D721Med (cell line): ENCODE results near the gene PEMT.

Experiments
- DNase-seq: peaks from one replicate; pipeline ENCODE4 v3.0.0; 2011; ENCODE audit warnings: low spot score; ENCODE audit not compliant: insufficient read length
- FAIRE-seq: peaks from 2 replicates; lab custom pipeline; 2011; peaks lifted over from hg19 to GRCh38; lab: Jason Lieb, UNC
- CTCF ChIP-seq: IDR thresholded peaks from 2 replicates; pipeline ENCODE4 v1.5.1; 2012; ENCODE audit warnings: mild to moderate bottlenecking, control low read depth; ENCODE audit not compliant: insufficient read depth; ENCODE audit errors: missing control alignments

PEMT gene

DNA sequence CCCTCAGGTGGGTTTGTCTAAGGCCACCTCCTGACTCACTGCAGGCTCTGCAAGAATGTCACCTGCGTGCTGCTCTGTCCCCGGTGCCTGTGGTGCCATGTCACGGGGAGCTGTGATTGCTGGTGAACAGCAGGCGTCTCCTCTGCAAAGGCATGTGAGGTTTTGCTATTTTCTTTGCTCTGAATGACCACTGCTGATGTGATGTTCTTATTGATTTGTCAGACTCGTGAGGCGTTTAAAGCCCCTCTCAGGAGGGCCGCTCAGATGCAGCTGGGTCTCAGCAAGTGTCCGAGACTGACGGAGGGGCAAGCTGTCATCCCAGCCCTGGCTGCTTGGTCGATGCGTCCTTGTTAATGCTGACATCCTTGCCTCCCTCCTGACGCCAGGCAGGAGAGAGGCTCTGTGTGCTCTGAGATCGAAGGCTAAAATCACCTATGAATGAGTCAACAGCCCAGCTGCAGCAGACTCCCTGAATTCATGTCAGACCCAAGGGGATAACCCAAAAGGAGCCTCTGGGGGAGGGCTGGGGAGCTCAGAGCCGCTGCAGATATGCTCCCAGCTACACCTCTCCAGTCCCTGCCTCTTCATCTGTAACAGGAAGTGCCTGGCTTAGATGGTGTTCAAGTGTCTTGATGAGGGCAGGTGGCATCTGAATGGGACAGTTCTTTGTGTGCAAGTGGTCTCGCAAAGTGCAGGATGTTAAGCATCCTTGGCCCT lies 11.8 kb upstream of the PEMT start:
- no peak for TF ChIP-seq CTCF
- no peak for DNase-seq
- FAIRE-seq = no peak

GRCh38 chr17:17599965-17600364 lies 8.5 kb upstream of the PEMT start:
- DNase-seq (no peak), FAIRE-seq (no peak)
- no peak for TF ChIP-seq CTCF

- no peak for TF ChIP-seq CTCF
- no peak for FAIRE-seq
- no peak for DNase-seq
Observed at GRCh38 chr17:17598003-17598402, 6.5 kb upstream of the PEMT start.

DNA sequence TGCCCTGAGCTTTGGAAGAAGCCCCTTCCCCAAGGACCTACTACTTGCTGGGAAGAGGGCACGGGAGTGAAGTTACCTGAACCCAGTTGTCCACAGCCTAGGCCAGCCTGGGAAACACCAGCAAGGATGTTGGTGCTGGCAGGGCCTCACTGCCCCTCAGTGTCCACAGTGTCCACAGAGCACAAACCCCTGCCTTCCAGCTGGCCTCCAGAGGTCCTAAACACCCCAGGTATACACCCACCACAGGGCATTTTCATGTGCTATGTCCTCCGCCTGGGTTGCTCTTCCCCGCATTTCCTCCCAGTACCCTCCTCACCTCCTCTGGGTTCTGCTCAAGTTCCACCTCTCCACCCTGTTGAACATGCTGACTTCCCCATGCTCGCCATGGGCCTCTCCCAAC lies 4.2 kb upstream of the PEMT start:
- FAIRE-seq = no peak
- no peak for DNase-seq
- TF ChIP-seq CTCF = no peak

DNA sequence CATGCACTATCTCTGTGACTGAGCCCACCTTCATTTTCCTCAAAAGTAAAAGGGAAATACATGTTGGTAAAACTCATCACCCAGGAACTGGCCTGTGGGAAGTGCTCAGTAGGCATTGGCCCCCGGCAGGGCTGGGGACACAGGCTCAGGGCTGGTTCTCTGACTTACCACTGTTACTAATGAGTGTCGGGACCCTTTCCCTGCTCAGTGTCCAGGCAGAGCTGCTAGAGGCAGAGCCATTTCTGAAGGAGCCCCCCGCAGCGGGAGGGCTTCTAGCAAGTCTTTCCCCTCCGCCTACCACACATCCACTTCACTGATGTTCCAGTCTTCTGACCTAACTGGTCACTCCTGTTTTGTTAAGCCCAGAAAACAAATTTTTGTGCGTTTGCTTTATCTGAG lies 1.7 kb upstream of the PEMT start:
- FAIRE-seq = no peak
- no peak for TF ChIP-seq CTCF

DNA sequence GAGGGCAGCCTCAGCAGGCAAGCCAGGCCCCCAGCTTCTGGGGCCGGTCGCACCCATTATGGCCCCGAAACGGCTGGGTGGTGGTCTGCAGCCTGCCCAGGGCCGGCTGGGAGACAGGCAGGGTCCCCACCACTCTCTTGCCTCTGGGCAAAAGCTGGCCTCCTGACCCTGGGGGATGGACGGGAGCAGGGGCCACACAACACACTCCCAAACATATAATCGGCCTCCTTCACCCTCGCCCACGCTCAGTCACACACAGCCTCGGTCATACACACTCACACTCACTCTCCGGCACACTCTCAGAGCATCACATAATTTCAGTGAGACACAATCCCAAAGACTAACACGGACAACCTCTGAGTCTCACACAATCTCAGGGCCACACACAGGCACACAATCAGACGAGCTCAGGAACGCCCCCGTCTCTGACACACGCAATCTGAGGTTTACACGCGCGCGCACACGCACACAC lies 589 bp downstream of the PEMT start:
- FAIRE-seq = no peak
- TF ChIP-seq CTCF = no peak
- no peak for DNase-seq

More for the DNA sequence above, 1.7 kb upstream of the PEMT start:
- DNase-seq = no peak

GRCh38 chr17:17590141-17590751 lies 1.3 kb downstream of the PEMT start:
- FAIRE-seq (no peak), DNase-seq (no peak)
- no peak for TF ChIP-seq CTCF
